Measurements from ENCODE around the gene BNIPL.

DNA sequence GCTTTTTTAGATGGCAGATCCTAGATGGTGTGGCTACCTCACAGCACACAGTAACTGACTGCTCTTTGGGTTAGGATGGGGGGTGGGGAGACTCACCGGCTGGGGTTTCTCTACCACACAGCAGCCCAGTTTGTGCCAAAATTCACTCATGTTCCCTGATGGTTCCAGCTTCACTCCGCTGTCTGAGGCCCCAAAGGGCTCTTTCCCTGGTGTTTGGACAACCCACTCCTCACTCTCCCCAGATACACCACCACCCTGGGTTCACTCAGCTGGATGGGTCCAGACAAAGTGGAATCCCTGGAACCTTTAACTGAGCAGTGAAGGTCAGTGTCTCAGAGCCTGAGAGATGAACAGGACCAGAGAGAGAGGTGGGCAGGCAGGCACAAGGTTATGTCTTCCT, 19.2 kb downstream of the BNIPL start:
- TF ChIP-seq, protein P1, sequence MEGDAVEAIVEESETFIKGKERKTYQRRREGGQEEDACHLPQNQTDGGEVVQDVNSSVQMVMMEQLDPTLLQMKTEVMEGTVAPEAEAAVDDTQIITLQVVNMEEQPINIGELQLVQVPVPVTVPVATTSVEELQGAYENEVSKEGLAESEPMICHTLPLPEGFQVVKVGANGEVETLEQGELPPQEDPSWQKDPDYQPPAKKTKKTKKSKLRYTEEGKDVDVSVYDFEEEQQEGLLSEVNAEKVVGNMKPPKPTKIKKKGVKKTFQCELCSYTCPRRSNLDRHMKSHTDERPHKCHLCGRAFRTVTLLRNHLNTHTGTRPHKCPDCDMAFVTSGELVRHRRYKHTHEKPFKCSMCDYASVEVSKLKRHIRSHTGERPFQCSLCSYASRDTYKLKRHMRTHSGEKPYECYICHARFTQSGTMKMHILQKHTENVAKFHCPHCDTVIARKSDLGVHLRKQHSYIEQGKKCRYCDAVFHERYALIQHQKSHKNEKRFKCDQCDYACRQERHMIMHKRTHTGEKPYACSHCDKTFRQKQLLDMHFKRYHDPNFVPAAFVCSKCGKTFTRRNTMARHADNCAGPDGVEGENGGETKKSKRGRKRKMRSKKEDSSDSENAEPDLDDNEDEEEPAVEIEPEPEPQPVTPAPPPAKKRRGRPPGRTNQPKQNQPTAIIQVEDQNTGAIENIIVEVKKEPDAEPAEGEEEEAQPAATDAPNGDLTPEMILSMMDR (IDR thresholded peaks at IDR 0.05) = no peak
- no peak for TF ChIP-seq POLR2A (IDR thresholded peaks at IDR 0.05)
